CD14-positive monocyte (primary cell): ENCODE data around the gene LGSN. TPM values are rescaled to one million over a fixed set of nuclear protein-coding genes. Genes with fewer than 3 reads are reported as not detected.
A peak's percentile ranks its signal among the peaks of the same experiment; 100 is the strongest.

Source experiments
- DNase-seq, 3 donors: peaks; one replicate each; pipeline ENCODE4 v3.0.0-alpha.2; 2011 to 2022
- H2AFZ ChIP-seq: 2 replicates; pipeline ENCODE4 v1.6.0; 2012; ENCODE audit warnings: mild to moderate bottlenecking, low read depth, low read length, inconsistent platforms; ENCODE audit not compliant: insufficient read depth, poor library complexity, severe bottlenecking
- H3K27ac ChIP-seq, 2 donors: 1 replicate in 1 of 2; 2 replicates in 1 of 2; pipeline ENCODE4 v1.5.1; 2012 to 2013; ENCODE audit warnings: low read length in 2 of 2, control low read depth in 1 of 2, inconsistent platforms in 1 of 2, low read depth in 1 of 2, mild to moderate bottlenecking in 1 of 2
- H3K27me3 ChIP-seq, 2 donors: one replicate each; pipeline versions ENCODE4 v1.6.0 to v1.6.1; 2011 to 2013; ENCODE audit warnings: low read length in 2 of 2; ENCODE audit not compliant: control insufficient read depth in 2 of 2, insufficient read depth in 2 of 2
- H3K36me3 ChIP-seq, 2 donors: replicated peaks in 1 of 2; 1 replicate in 1 of 2; 2 replicates in 1 of 2; pipeline versions ENCODE4 v1.5.1 to v1.6.1; 2012 to 2013; ENCODE audit warnings: low read length in 2 of 2, control low read depth in 1 of 2, inconsistent platforms in 1 of 2, mild to moderate bottlenecking in 1 of 2; ENCODE audit not compliant: insufficient read depth in 2 of 2, control insufficient read depth in 1 of 2
- H3K4me1 ChIP-seq, 2 donors: 1 replicate in 1 of 2; 2 replicates in 1 of 2; pipeline versions ENCODE4 v1.5.1 to v1.6.1; 2012 to 2013; ENCODE audit warnings: low read length in 2 of 2, control low read depth in 1 of 2, inconsistent platforms in 1 of 2, mild to moderate bottlenecking in 1 of 2, moderate library complexity in 1 of 2; ENCODE audit not compliant: insufficient read depth in 2 of 2, control insufficient read depth in 1 of 2
- H3K4me2 ChIP-seq: replicated peaks from 2 replicates; pipeline ENCODE3; 2012; ENCODE audit warnings: low read length, moderate library complexity, mild to moderate bottlenecking; ENCODE audit not compliant: poor library complexity, severe bottlenecking; ENCODE audit errors: extremely low read depth
- H3K4me3 ChIP-seq, 3 experiments: fragments of 200-600 bp in 1 of 3; sonication (generic) in 1 of 3; replicated peaks in 1 of 3; 1 replicate in 2 of 3; 2 replicates in 1 of 3; pipeline ENCODE4 v1.5.1; 2011 to 2013; ENCODE audit warnings: low read length in 3 of 3, mild to moderate bottlenecking in 3 of 3, control low read depth in 2 of 3, low read depth in 2 of 3, inconsistent platforms in 1 of 3, moderate library complexity in 1 of 3
- H3K79me2 ChIP-seq: 2 replicates; pipeline ENCODE4 v1.6.0; 2012; ENCODE audit warnings: mild to moderate bottlenecking, control low read depth, inconsistent platforms, low read length, moderate library complexity; ENCODE audit not compliant: insufficient read depth
- H3K9ac ChIP-seq: 2 replicates; pipeline ENCODE4 v1.6.0; 2017; ENCODE audit warnings: low read length, mild to moderate bottlenecking; ENCODE audit not compliant: insufficient read depth, poor library complexity, severe bottlenecking
- H3K9me3 ChIP-seq, 2 donors: replicated peaks in 1 of 2; 1 replicate in 1 of 2; 2 replicates in 1 of 2; pipeline versions ENCODE4 v1.5.1 to v1.6.1; 2012 to 2013; ENCODE audit warnings: low read length in 2 of 2, control low read depth in 1 of 2; ENCODE audit not compliant: control insufficient read depth in 1 of 2, insufficient read depth in 1 of 2
- H4K20me1 ChIP-seq: 2 replicates; pipeline ENCODE4 v1.6.0; 2012; ENCODE audit warnings: mild to moderate bottlenecking, low read length, control low read depth, moderate library complexity; ENCODE audit not compliant: insufficient read depth
- H3K27ac Mint-ChIP-seq, 7 donors: one replicate each; pipeline ENCODE4 v1.8.0; 2020; ENCODE audit warnings: mild to moderate bottlenecking in 7 of 7, mixed read lengths in 7 of 7, moderate library complexity in 6 of 7, inconsistent platforms in 2 of 7
- H3K27me3 Mint-ChIP-seq, 3 donors: one replicate each; pipeline ENCODE4 v1.8.0; 2021 to 2022; ENCODE audit warnings: low read depth in 3 of 3, mild to moderate bottlenecking in 3 of 3, mixed read lengths in 3 of 3, moderate library complexity in 3 of 3, inconsistent platforms in 1 of 3
- H3K36me3 Mint-ChIP-seq, 2 donors: one replicate each; pipeline ENCODE4 v1.8.0; 2020; ENCODE audit warnings: mixed read lengths in 2 of 2, inconsistent platforms in 1 of 2, mild to moderate bottlenecking in 1 of 2
- H3K4me1 Mint-ChIP-seq: one replicate; pipeline ENCODE4 v1.8.0; 2020; ENCODE audit warnings: mild to moderate bottlenecking, mixed read lengths
- H3K4me3 Mint-ChIP-seq, 2 donors: one replicate each; pipeline ENCODE4 v1.8.0; 2020; ENCODE audit warnings: mild to moderate bottlenecking in 2 of 2, mixed read lengths in 2 of 2, moderate library complexity in 1 of 2
- H3K9me3 Mint-ChIP-seq, 7 donors: one replicate each; pipeline ENCODE4 v1.8.0; 2020 to 2022; ENCODE audit warnings: mixed read lengths in 7 of 7, mild to moderate bottlenecking in 6 of 7, moderate library complexity in 6 of 7, inconsistent platforms in 2 of 7
- WGBS: methylation state at CpG from one replicate; pipeline ENCODE4 v1.1.5; 2013; ENCODE audit warnings: missing lambda C conversion rate; ENCODE audit not compliant: insufficient coverage; 5-methylcytosine and 5-hydroxymethylcytosine counted together
- intact Hi-C, 2 donors: fragments of 100-400 bp; cut with micrococcal nuclease; formaldehyde crosslinking; loops; one replicate each; pipeline versions ENCODE4 v1.15.0 to v1.15.1; 2023
- polyA plus RNA-seq, 3 donors: library from polyadenylated mRNA; depleted of rRNA in 1 of 3; unstranded in 2 of 3; stranded (reverse) in 1 of 3; fragments of 300-500 nt in 2 of 3; fragments of >200 nt in 1 of 3; fragmentation: Illumina TruSeq in 2 of 3; gene quantifications; 1 replicate in 2 of 3; 2 replicates in 1 of 3; pipeline ENCODE4 v1.2.3, GENCODE V29; 2012 to 2021
- TF ChIP-seq, protein P1 (sequence below): fragments of 200-600 bp; IDR thresholded peaks from one replicate; pipeline ENCODE4 v1.8.0; 2022; ENCODE audit warnings: antibody characterized with exemption, mild to moderate bottlenecking

The LGSN gene
- polyA plus RNA-seq, 3 donors = not detected

DNA sequence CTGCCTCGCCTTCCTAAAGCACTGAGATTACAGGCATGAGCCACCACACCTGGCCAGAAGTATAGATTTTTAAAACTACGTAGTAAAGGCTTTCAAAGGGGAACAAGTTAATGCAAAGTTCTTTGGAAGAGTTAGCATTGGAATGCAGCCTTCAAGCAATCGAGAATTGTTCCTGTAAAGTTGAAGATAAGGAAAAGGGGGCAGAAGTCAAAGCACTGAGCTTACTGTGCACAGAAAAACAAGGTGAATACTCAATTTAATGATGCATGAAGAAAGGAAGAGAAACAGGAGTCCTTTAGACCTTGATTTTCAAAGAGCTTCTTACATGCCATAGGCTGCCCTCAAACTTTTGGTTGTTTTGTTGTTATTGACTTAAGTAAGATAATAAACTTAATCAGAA, 29.1 kb upstream of the LGSN start:
- no peaks in the 10 kb centered on the region for H3K9me3 ChIP-seq
- intact Hi-C loops = loop anchor here (10.0 kb wide), 2 partner anchors 456 to 466 kb away; no protein-coding TSS in a partner anchor
- H3K9ac ChIP-seq = no peak overlapping the region
- no peaks in the 10 kb centered on the region for H3K36me3 ChIP-seq
- H3K27ac ChIP-seq = no peak overlapping the region
- no peaks in the 10 kb centered on the region for H3K79me2 ChIP-seq
- TF ChIP-seq, protein P1, sequence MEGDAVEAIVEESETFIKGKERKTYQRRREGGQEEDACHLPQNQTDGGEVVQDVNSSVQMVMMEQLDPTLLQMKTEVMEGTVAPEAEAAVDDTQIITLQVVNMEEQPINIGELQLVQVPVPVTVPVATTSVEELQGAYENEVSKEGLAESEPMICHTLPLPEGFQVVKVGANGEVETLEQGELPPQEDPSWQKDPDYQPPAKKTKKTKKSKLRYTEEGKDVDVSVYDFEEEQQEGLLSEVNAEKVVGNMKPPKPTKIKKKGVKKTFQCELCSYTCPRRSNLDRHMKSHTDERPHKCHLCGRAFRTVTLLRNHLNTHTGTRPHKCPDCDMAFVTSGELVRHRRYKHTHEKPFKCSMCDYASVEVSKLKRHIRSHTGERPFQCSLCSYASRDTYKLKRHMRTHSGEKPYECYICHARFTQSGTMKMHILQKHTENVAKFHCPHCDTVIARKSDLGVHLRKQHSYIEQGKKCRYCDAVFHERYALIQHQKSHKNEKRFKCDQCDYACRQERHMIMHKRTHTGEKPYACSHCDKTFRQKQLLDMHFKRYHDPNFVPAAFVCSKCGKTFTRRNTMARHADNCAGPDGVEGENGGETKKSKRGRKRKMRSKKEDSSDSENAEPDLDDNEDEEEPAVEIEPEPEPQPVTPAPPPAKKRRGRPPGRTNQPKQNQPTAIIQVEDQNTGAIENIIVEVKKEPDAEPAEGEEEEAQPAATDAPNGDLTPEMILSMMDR = no peak
- Mint-ChIP-seq H3K9me3 (no peaks in the 10 kb centered on the region), H3K4me3 (no peak overlapping the region), H3K27ac (no peak overlapping the region), H3K4me1 (peaks cover 32% of the 10 kb centered on the region), H3K27me3 (peaks cover 0 to 3% (median 0%) of the 10 kb centered on the region in 3 donors), H3K36me3 (no peaks in the 10 kb centered on the region)
- no peak overlapping the region for H2AFZ ChIP-seq
- WGBS = 100% methylated on average over 2 of the region's 3 CpGs
- DNase-seq = no peak
- H3K27me3 ChIP-seq = no peaks in the 10 kb centered on the region
- no peak overlapping the region for H3K4me2 ChIP-seq
- no peaks in the 10 kb centered on the region for H4K20me1 ChIP-seq
- peaks cover 22 to 30% of the 10 kb centered on the region in 2 donors for H3K4me1 ChIP-seq
- H3K4me3 ChIP-seq = no peak overlapping the region

DNA sequence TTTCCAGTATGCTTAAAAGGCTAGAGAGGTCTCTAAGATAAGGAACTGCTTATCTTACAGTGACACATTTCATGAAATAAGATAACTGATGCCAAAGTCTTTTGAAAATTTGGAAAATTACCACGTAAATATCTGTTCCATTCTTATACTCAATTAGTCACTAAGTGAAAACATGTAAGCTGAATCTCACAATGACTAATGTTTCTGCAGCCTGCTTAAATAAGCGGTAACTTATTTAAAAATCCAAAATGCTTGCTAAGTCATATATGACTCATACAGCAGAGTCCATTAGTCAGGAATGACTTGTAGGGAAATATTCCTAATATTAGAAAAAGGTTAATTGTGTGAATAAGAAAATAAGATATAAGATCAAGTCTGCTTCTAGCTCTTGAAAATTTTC, 27.8 kb upstream of the LGSN start:
- intact Hi-C loops = loop anchor here (10.0 kb wide), 2 partner anchors 457 to 467 kb away; no protein-coding TSS in a partner anchor
- H3K27me3 Mint-ChIP-seq = peaks cover 0 to 3% (median 0%) of the 10 kb centered on the region in 3 donors
- H3K4me1 Mint-ChIP-seq = peaks cover 22% of the 10 kb centered on the region
- no peak overlapping the region for H3K4me3 ChIP-seq
- no peak overlapping the region for H2AFZ ChIP-seq
- H3K27me3 ChIP-seq = no peaks in the 10 kb centered on the region
- H3K9ac ChIP-seq = no peak overlapping the region
- no peaks in the 10 kb centered on the region for H3K9me3 ChIP-seq
- WGBS = no CpG with 5 or more reads among the region's 2 CpGs
- H3K27ac ChIP-seq = no peak overlapping the region
- H3K4me2 ChIP-seq = no peak overlapping the region
- TF ChIP-seq, protein P1 = no peak
- no peaks in the 10 kb centered on the region for H3K9me3 Mint-ChIP-seq
- H3K27ac Mint-ChIP-seq = peak overlapping the region in 1 of 7 donors; percentile 55
- no peaks in the 10 kb centered on the region for H4K20me1 ChIP-seq
- no peaks in the 10 kb centered on the region for H3K36me3 Mint-ChIP-seq
- peak in 2 of 3 donors; percentile 8 to 65 for DNase-seq
- no peak overlapping the region for H3K4me3 Mint-ChIP-seq
- no peaks in the 10 kb centered on the region for H3K79me2 ChIP-seq
- H3K36me3 ChIP-seq = no peaks in the 10 kb centered on the region
- H3K4me1 ChIP-seq = peaks cover 14 to 19% of the 10 kb centered on the region in 2 donors
